GM12878 (cell line): Measurements from ENCODE around the gene SRSF10. TPM values are rescaled to one million over a fixed set of nuclear protein-coding genes. Genes with fewer than 3 reads are reported as not detected.

ENCODE experiments used
- ATAC-seq: fragments of 200-7000 bp; cut with Tn5 transposase; 3 replicates; pipeline ENCODE4 v1.9.1; 2020; ENCODE audit warnings: mild to moderate bottlenecking, moderate library complexity
- BruUV-seq: library from RNA; stranded (reverse); fragments of 400-500 nt; replicated peaks from 2 replicates; lab custom pipeline; 2021; lab: Mats Ljungman, UMichigan
- CTCF ChIA-PET: fragments of 300-600 bp; sonication (Branson Sonifier 250); formaldehyde crosslinking; extraction: SDS; loops from one replicate; lab custom pipeline; 2021; ENCODE audit warnings: inconsistent platforms; lab: Yijun Ruan, JAX
- POLR2A ChIA-PET: fragments of 350-600 bp; formaldehyde crosslinking; extraction: SDS; loops from one replicate; lab custom pipeline; 2021; ENCODE audit warnings: inconsistent platforms; lab: Charles Lee
- RAD21 ChIA-PET: fragments of 300-600 bp; sonication (Branson Sonifier 250); formaldehyde crosslinking; loops from one replicate; lab custom pipeline; 2023; ENCODE audit warnings: antibody characterized with exemption; ENCODE audit not compliant: unreplicated experiment; lab: Charles Lee
- SMC1A ChIA-PET: fragments of 300-600 bp; sonication (Branson Sonifier 250); formaldehyde crosslinking; loops from one replicate; lab custom pipeline; 2023; ENCODE audit not compliant: unreplicated experiment, uncharacterized antibody; lab: Charles Lee
- DNase-seq: peaks from one replicate; pipeline ENCODE4 v3.0.0-alpha.2; 2011; ENCODE audit warnings: low read depth, low spot score
- FAIRE-seq: peaks from 3 replicates; lab custom pipeline; 2011; peaks lifted over from hg19 to GRCh38; lab: Jason Lieb, UNC
- H2AFZ ChIP-seq: 2 replicates; pipeline ENCODE4 v1.6.0; 2011; ENCODE audit warnings: low read depth, low read length, control low read depth; ENCODE audit not compliant: control insufficient read depth
- H3K27ac ChIP-seq: 2 replicates; pipeline ENCODE4 v1.5.1; 2011; ENCODE audit warnings: control low read depth; ENCODE audit not compliant: control insufficient read depth, insufficient read depth
- H3K27me3 ChIP-seq, 2 experiments: replicated peaks in 1 of 2; 2 replicates each; pipeline versions ENCODE4 v1.6.0 to v1.6.1; 2011; ENCODE audit warnings: low read length in 1 of 2; ENCODE audit not compliant: control insufficient read depth in 2 of 2, insufficient read depth in 2 of 2
- H3K36me3 ChIP-seq, 2 experiments: 2 replicates each; pipeline ENCODE4 v1.5.1; 2011; ENCODE audit warnings: low read length in 1 of 2; ENCODE audit not compliant: control insufficient read depth in 2 of 2, insufficient read depth in 2 of 2
- H3K4me1 ChIP-seq: 2 replicates; pipeline ENCODE4 v1.6.1; 2011; ENCODE audit warnings: mild to moderate bottlenecking, low read length, moderate library complexity, mixed read lengths; ENCODE audit not compliant: control insufficient read depth, insufficient read depth
- H3K4me2 ChIP-seq: 2 replicates; pipeline ENCODE4 v1.6.0; 2011; ENCODE audit warnings: control low read depth; ENCODE audit not compliant: control insufficient read depth, insufficient read depth
- H3K4me3 ChIP-seq: fragments of 200-600 bp; sonication (generic); 2 replicates; pipeline ENCODE4 v1.5.1; 2016
- H3K79me2 ChIP-seq: 2 replicates; pipeline ENCODE4 v1.6.0; 2011; ENCODE audit warnings: low read length; ENCODE audit not compliant: control insufficient read depth, insufficient read depth
- H3K9ac ChIP-seq: 2 replicates; pipeline ENCODE4 v1.8.0; 2011; ENCODE audit warnings: low read length, control low read depth, mixed read lengths; ENCODE audit not compliant: control insufficient read depth, insufficient read depth
- H3K9me3 ChIP-seq: replicated peaks from 3 replicates; pipeline ENCODE4 v1.5.1; 2011; ENCODE audit warnings: mild to moderate bottlenecking, low read length; ENCODE audit not compliant: control insufficient read depth, insufficient read depth
- H4K20me1 ChIP-seq: 2 replicates; pipeline ENCODE4 v1.6.0; 2011; ENCODE audit not compliant: control insufficient read depth, insufficient read depth
- BCL3 ChIP-seq: IDR thresholded peaks from 2 replicates; pipeline ENCODE4 v1.6.1; 2011; ENCODE audit warnings: borderline replicate concordance, low read depth, mild to moderate bottlenecking, moderate library complexity, low read length; ENCODE audit not compliant: insufficient read depth, poor library complexity, severe bottlenecking
- EED ChIP-seq: sonication (generic); IDR thresholded peaks from 2 replicates; pipeline ENCODE4 v1.6.1; 2016; ENCODE audit warnings: antibody characterized with exemption, low read depth
- ELK1 ChIP-seq: IDR thresholded peaks from 2 replicates; pipeline ENCODE4 v1.6.1; 2012; ENCODE audit warnings: low read depth, low read length, improper control_type of control experiment
- LARP7 ChIP-seq: fragments of 450-650 bp; IDR thresholded peaks from 2 replicates; pipeline ENCODE4 v1.6.1; 2017; ENCODE audit warnings: mild to moderate bottlenecking
- POLR2A ChIP-seq: IDR thresholded peaks from 2 replicates; pipeline ENCODE4 v1.6.1; 2011; ENCODE audit warnings: low read depth, mild to moderate bottlenecking, low read length
- POU2F2 ChIP-seq: IDR thresholded peaks from 3 replicates; pipeline ENCODE4 v1.6.1; 2011; ENCODE audit warnings: low read depth, mild to moderate bottlenecking, low read length, borderline replicate concordance
- RELA ChIP-seq: fragments of 450-650 bp; IDR thresholded peaks from 2 replicates; pipeline ENCODE4 v1.8.0; 2014; ENCODE audit warnings: borderline replicate concordance; ENCODE audit not compliant: partially characterized antibody
- STAT1 ChIP-seq: fragments of 450-650 bp; conservative IDR thresholded peaks from 2 replicates; pipeline ENCODE4 v1.6.1; 2014; ENCODE audit warnings: antibody characterized with exemption, mild to moderate bottlenecking
- TARDBP ChIP-seq: IDR thresholded peaks from 2 replicates; pipeline ENCODE4 v1.6.1; 2016; ENCODE audit warnings: borderline replicate concordance
- TCF7 ChIP-seq: IDR thresholded peaks from 2 replicates; pipeline ENCODE4 v1.6.1; 2014; ENCODE audit warnings: antibody characterized with exemption, borderline replicate concordance
- WRNIP1 ChIP-seq: IDR thresholded peaks from 2 replicates; pipeline ENCODE4 v1.6.1; 2011; ENCODE audit warnings: low read depth, low read length, improper control_type of control experiment, borderline replicate concordance
- WGBS: methylation state at CpG from one replicate; pipeline ENCODE4 v1.1.6; 2016; ENCODE audit warnings: low lambda C conversion rate; ENCODE audit not compliant: insufficient replicate concordance, insufficient coverage; ENCODE audit errors: missing lambda C conversion rate; 5-methylcytosine and 5-hydroxymethylcytosine counted together
- in situ Hi-C: fragments of 300-500 bp; cut with MboI; formaldehyde crosslinking; loops from 9 replicates; pipeline ENCODE4 v1.14.3; 2018; ENCODE audit warnings: mixed read lengths
- intact Hi-C: fragments of 100-400 bp; cut with micrococcal nuclease; formaldehyde crosslinking; loops from one replicate; pipeline ENCODE4 v1.14.2; 2022; ENCODE audit not compliant: unreplicated experiment
- polyA plus RNA-seq, 11 experiments: library from polyadenylated mRNA; depleted of rRNA in 4 of 11; unstranded in 6 of 11; stranded (reverse) in 5 of 11; fragments of >200 nt; fragmentation: Nextera tagmentation in 4 of 11; fragmentation: Illumina TruSeq in 1 of 11; extraction: Ambion mirVana in 4 of 11; extraction: Trizol in 1 of 11; gene quantifications; 1 replicate in 1 of 11; 2 replicates in 10 of 11; pipeline versions ENCODE4 v1.2.1 to v1.2.3, GENCODE V29; 2011 to 2016; ENCODE audit warnings: inconsistent platforms in 2 of 11, missing spikeins in 2 of 11, low read depth in 1 of 11
- total RNA-seq, 4 experiments: library from RNA; depleted of rRNA in 3 of 4; stranded (reverse); fragments of >200 nt in 3 of 4; fragmentation: Illumina TruSeq in 1 of 4; extraction: Trizol in 1 of 4; gene quantifications; 2 replicates each; pipeline versions ENCODE4 v1.2.1 to v1.2.3, GENCODE V29; 2013 to 2021
- TF ChIP-seq, protein P1 (sequence below): fragments of 450-650 bp; IDR thresholded peaks from 2 replicates; pipeline ENCODE4 v1.6.1; 2016; ENCODE audit warnings: mild to moderate bottlenecking
- TF ChIP-seq, protein P2 (sequence below): fragments of 450-650 bp; IDR thresholded peaks from 2 replicates; pipeline ENCODE4 v1.6.1; 2017; ENCODE audit warnings: mild to moderate bottlenecking

SRSF10 gene
- total and polyA plus RNA-seq, 10 of the 15 experiments (the other 5 are each of a cell fraction or from before 2014, with no cell fraction given): 157 to 279 (median 222) TPM

DNA sequence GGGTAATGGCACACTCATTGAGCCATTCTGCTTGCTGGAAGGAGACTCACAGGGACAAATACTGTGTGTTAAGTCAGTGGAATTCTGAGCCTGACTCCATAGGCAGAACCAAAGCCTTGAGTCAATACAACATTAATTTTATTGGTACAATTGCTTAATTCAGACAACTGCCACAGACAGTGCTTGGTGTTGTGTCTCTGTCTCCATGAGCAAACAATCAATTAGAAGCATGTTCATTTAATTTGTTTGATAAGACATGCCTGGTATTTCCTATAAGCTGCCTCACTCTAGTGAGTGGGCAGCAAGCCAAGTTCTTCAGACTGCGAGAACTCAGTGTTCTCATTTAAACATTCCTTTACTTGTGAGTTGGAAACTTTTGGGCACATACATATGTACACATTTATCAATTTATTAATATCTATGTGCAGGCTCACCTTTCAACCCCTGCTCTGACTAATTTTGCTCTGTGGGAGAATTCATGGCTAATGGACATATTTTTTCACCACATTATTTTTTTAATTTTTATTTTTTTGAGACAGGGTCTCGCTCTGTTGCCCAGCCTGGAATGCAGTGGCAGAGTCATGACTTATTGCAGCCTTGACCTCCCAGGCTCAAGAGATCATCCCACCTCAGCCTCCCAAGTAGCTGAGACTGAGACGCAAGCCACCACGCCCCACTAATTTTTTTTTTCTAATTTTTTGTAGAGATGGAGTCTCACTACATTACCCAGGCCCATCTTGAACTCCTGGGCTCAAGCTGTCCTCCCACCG is 4.5 kb upstream of the SRSF10 start (continued):
- no peak for TF ChIP-seq POLR2A
- TF ChIP-seq, all 136 proteins: peak for 0

GRCh38 chr1:23980728-23981070 is 572 bp upstream of the SRSF10 start:
- in situ Hi-C loops (no loop called here), intact Hi-C loops (loop anchor here (2.0 kb wide), 2 partner anchors 16 to 22 kb away; partner anchors contain the start of gene PNRC2)
- Histone ChIP-seq H3K36me3 (peaks cover 0 to 8% of the 10 kb centered on the region in 2 experiments; a peak in 3 of 4 replicates), H3K79me2 (peaks cover 48% of the 10 kb centered on the region), H3K4me1 (peaks cover 14% of the 10 kb centered on the region), H3K4me3 (peak overlapping the region; percentile 56), H3K27me3 (no peaks in the 10 kb centered on the region), H4K20me1 (peaks cover 3% of the 10 kb centered on the region; the same call in 1 of the 2 replicates), H3K9me3 (no peaks in the 10 kb centered on the region), H3K4me2 (peak overlapping the region; percentile 100), H3K27ac (peak overlapping the region; percentile 98), H3K9ac (peak overlapping the region; percentile 99), H2AFZ (peak overlapping the region; percentile 78)
- ChIA-PET POLR2A (interaction anchor here (0.6 to 9.4 kb wide), 13 partner anchors 9 to 251 kb away, joined by 3 to 108 read pairs (median 6); partner anchors contain the start of gene PNRC2), RAD21 (interaction anchor here (0.7 to 4.6 kb wide), 10 partner anchors 12 to 170 kb away, joined by 3 to 28 read pairs (median 4); no protein-coding TSS in a partner anchor), CTCF (interaction anchor here (1.0 to 3.7 kb wide), 5 partner anchors 17 to 64 kb away, joined by 3 to 22 read pairs (median 6); no protein-coding TSS in a partner anchor), SMC1A (interaction anchor here (0.6 to 8.4 kb wide), 11 partner anchors 13 to 71 kb away, joined by 3 to 63 read pairs (median 5); partner anchors contain the start of gene PNRC2)
- WGBS: 15% methylated on average over 6 of the region's 6 CpGs
- FAIRE-seq (peak; percentile 44), DNase-seq (no peak), ATAC-seq (peak; percentile 70)
- BruUV-seq: TSS peak; percentile 100
- TF ChIP-seq BCL3 (peak; percentile 13), TARDBP (no peak), RELA (no peak), EED (peak; percentile 60), LARP7 (peak; percentile 41; the same call in 1 of the 2 replicates), STAT1 (no peak), TCF7 (no peak), POU2F2 (peak; percentile 52; the same call in 2 of the 3 replicates), ELK1 (no peak), WRNIP1 (peak; percentile 66; the same call in 1 of the 2 replicates)
- TF ChIP-seq, protein P1, sequence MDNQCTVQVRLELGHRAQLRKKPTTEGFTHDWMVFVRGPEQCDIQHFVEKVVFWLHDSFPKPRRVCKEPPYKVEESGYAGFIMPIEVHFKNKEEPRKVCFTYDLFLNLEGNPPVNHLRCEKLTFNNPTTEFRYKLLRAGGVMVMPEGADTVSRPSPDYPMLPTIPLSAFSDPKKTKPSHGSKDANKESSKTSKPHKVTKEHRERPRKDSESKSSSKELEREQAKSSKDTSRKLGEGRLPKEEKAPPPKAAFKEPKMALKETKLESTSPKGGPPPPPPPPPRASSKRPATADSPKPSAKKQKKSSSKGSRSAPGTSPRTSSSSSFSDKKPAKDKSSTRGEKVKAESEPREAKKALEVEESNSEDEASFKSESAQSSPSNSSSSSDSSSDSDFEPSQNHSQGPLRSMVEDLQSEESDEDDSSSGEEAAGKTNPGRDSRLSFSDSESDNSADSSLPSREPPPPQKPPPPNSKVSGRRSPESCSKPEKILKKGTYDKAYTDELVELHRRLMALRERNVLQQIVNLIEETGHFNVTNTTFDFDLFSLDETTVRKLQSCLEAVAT: peak; percentile 19
- TF ChIP-seq, protein P2, sequence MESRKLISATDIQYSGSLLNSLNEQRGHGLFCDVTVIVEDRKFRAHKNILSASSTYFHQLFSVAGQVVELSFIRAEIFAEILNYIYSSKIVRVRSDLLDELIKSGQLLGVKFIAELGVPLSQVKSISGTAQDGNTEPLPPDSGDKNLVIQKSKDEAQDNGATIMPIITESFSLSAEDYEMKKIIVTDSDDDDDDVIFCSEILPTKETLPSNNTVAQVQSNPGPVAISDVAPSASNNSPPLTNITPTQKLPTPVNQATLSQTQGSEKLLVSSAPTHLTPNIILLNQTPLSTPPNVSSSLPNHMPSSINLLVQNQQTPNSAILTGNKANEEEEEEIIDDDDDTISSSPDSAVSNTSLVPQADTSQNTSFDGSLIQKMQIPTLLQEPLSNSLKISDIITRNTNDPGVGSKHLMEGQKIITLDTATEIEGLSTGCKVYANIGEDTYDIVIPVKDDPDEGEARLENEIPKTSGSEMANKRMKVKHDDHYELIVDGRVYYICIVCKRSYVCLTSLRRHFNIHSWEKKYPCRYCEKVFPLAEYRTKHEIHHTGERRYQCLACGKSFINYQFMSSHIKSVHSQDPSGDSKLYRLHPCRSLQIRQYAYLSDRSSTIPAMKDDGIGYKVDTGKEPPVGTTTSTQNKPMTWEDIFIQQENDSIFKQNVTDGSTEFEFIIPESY: no peak
